GM12878 (cell line): Measurements from ENCODE around the gene MYG1.

ENCODE experiments used
- ETV6 ChIP-seq, 2 experiments: fragments of 450-650 bp in 1 of 2; IDR thresholded peaks in 1 of 2; conservative IDR thresholded peaks in 1 of 2; 2 replicates each; pipeline ENCODE4 v1.6.1; 2014; ENCODE audit warnings: antibody characterized with exemption in 1 of 2, borderline replicate concordance in 1 of 2, low read depth in 1 of 2, mild to moderate bottlenecking in 1 of 2, moderate library complexity in 1 of 2
- EZH2 ChIP-seq: IDR thresholded peaks from 2 replicates; pipeline ENCODE4 v1.6.1; 2012; ENCODE audit warnings: low read depth, mild to moderate bottlenecking, control low read depth, inconsistent platforms, low read length, borderline replicate concordance; ENCODE audit not compliant: control insufficient read depth
- POLR2A ChIP-seq: IDR thresholded peaks from 2 replicates; pipeline ENCODE4 v1.6.1; 2011; ENCODE audit warnings: low read depth, mild to moderate bottlenecking, low read length
- SPI1 ChIP-seq: IDR thresholded peaks from 2 replicates; pipeline ENCODE4 v1.6.1; 2011; ENCODE audit warnings: low read depth, mild to moderate bottlenecking, low read length, moderate library complexity, borderline replicate concordance; ENCODE audit not compliant: insufficient read depth
- TF ChIP-seq, protein P1 (sequence below): IDR thresholded peaks from 2 replicates; pipeline ENCODE4 v1.6.1; 2012; ENCODE audit warnings: improper control_type of control experiment, low read depth, low read length; ENCODE audit not compliant: insufficient replicate concordance
- TF ChIP-seq, protein P2 (sequence below), 3 experiments: IDR thresholded peaks in 2 of 3; conservative IDR thresholded peaks in 1 of 3; 2 replicates each; pipeline ENCODE4 v1.5.1; 2011; ENCODE audit warnings: low read depth in 3 of 3, low read length in 3 of 3, mild to moderate bottlenecking in 3 of 3, control low read depth in 2 of 3, moderate library complexity in 2 of 3, inconsistent platforms in 1 of 3, mixed read lengths in 1 of 3; ENCODE audit not compliant: control insufficient read depth in 2 of 3, insufficient read depth in 1 of 3; ENCODE audit errors: extremely low read depth in 1 of 3

DNA sequence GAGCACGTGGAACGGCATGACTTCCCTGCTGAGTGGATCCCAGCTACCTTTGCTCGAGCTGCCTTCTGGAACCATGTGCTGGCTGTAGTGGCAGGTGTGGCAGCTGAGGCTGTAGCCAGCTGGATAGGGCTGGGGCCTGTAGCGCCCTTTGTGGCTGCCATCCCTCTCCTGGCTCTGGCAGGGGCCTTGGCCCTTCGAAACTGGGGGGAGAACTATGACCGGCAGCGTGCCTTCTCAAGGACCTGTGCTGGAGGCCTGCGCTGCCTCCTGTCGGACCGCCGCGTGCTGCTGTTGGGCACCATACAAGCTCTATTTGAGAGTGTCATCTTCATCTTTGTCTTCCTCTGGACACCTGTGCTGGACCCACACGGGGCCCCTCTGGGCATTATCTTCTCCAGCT lies 46.2 kb upstream of the MYG1 start:
- TF ChIP-seq, protein P1, sequence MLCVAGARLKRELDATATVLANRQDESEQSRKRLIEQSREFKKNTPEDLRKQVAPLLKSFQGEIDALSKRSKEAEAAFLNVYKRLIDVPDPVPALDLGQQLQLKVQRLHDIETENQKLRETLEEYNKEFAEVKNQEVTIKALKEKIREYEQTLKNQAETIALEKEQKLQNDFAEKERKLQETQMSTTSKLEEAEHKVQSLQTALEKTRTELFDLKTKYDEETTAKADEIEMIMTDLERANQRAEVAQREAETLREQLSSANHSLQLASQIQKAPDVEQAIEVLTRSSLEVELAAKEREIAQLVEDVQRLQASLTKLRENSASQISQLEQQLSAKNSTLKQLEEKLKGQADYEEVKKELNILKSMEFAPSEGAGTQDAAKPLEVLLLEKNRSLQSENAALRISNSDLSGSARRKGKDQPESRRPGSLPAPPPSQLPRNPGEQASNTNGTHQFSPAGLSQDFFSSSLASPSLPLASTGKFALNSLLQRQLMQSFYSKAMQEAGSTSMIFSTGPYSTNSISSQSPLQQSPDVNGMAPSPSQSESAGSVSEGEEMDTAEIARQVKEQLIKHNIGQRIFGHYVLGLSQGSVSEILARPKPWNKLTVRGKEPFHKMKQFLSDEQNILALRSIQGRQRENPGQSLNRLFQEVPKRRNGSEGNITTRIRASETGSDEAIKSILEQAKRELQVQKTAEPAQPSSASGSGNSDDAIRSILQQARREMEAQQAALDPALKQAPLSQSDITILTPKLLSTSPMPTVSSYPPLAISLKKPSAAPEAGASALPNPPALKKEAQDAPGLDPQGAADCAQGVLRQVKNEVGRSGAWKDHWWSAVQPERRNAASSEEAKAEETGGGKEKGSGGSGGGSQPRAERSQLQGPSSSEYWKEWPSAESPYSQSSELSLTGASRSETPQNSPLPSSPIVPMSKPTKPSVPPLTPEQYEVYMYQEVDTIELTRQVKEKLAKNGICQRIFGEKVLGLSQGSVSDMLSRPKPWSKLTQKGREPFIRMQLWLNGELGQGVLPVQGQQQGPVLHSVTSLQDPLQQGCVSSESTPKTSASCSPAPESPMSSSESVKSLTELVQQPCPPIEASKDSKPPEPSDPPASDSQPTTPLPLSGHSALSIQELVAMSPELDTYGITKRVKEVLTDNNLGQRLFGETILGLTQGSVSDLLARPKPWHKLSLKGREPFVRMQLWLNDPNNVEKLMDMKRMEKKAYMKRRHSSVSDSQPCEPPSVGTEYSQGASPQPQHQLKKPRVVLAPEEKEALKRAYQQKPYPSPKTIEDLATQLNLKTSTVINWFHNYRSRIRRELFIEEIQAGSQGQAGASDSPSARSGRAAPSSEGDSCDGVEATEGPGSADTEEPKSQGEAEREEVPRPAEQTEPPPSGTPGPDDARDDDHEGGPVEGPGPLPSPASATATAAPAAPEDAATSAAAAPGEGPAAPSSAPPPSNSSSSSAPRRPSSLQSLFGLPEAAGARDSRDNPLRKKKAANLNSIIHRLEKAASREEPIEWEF = no peak
- no peak for TF ChIP-seq ETV6 (conservative IDR thresholded peaks at IDR 0.05 in 1 of 2, IDR thresholded peaks at IDR 0.05 in 1 of 2; ENCODE audit: borderline replicate concordance in 1 of 2, low read depth in 1 of 2)
- no peak for TF ChIP-seq SPI1
- TF ChIP-seq EZH2 = no peak
- no peak; the same call in 1 of the 2 replicates for TF ChIP-seq POLR2A
- TF ChIP-seq, protein P2, sequence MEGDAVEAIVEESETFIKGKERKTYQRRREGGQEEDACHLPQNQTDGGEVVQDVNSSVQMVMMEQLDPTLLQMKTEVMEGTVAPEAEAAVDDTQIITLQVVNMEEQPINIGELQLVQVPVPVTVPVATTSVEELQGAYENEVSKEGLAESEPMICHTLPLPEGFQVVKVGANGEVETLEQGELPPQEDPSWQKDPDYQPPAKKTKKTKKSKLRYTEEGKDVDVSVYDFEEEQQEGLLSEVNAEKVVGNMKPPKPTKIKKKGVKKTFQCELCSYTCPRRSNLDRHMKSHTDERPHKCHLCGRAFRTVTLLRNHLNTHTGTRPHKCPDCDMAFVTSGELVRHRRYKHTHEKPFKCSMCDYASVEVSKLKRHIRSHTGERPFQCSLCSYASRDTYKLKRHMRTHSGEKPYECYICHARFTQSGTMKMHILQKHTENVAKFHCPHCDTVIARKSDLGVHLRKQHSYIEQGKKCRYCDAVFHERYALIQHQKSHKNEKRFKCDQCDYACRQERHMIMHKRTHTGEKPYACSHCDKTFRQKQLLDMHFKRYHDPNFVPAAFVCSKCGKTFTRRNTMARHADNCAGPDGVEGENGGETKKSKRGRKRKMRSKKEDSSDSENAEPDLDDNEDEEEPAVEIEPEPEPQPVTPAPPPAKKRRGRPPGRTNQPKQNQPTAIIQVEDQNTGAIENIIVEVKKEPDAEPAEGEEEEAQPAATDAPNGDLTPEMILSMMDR (IDR thresholded peaks at IDR 0.05 in 2 of 3, conservative IDR thresholded peaks at IDR 0.05 in 1 of 3; ENCODE audit: control insufficient read depth in 2 of 3, extremely low read depth in 1 of 3, insufficient read depth in 1 of 3, low read depth in 3 of 3, low read length in 3 of 3) = no peak
